ENCODE data around the gene ZNF827. TPM values are rescaled to one million over a fixed set of nuclear protein-coding genes. Genes with fewer than 3 reads are reported as not detected.

The ZNF827 gene
- total and polyA plus RNA-seq, 9 of the 15 experiments (the other 6 are each of a cell fraction or from before 2014, with no cell fraction given) = 0.07 to 0.40 TPM; not detected in 7

DNA sequence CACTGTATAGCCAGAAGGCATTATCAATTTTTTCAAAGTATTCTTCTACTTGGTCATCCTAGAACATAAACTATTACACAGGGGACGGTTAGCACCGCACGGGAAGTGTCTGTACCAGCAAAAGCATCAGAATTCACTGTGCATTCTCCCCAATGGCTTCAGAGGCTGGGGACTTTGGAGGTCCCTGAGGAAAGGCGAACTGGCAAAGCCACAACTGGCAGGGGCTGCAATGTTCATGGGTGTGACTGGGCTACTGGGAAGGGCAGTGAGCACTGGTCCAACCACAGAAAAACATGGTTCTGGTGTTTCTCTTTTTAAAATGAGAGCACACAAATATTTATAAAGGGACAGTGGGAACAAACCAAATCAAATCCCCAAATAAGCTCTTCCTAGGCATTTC lies 175.2 kb downstream of the ZNF827 start:
- Histone ChIP-seq H4K20me1 (replicated peaks; ENCODE audit: control insufficient read depth, insufficient read depth, low read length) (no peaks in the 10 kb centered on the region), H3K9ac (ENCODE audit: insufficient read depth in 1 of 2, low read depth in 2 of 2, low read length in 2 of 2) (no peak overlapping the region), H3K9me3 (replicated peaks; ENCODE audit: control insufficient read depth, insufficient read depth, low read depth, low read length) (no peaks in the 10 kb centered on the region), H3K4me1 (replicated peaks in 1 of 2; ENCODE audit: control insufficient read depth in 2 of 2, insufficient read depth in 2 of 2, low read length in 2 of 2) (no peaks in the 10 kb centered on the region), H3K27me3 (ENCODE audit: control insufficient read depth in 2 of 2, insufficient read depth in 2 of 2, low read length in 2 of 2) (peaks cover 10 to 44% of the 10 kb centered on the region in 2 experiments; a peak in 4 of 5 replicates), H3K4me2 (ENCODE audit: insufficient read depth, low read length) (no peak overlapping the region), H2AFZ (ENCODE audit: low read depth, low read length) (no peak overlapping the region), H3K4me3 (no peak overlapping the region), H3K36me3 (ENCODE audit: control insufficient read depth, insufficient read depth, low read length) (no peaks in the 10 kb centered on the region), H3K79me2 (ENCODE audit: control insufficient read depth, insufficient read depth, low read length) (no peaks in the 10 kb centered on the region), H3K9me1 (ENCODE audit: control insufficient read depth, insufficient read depth, low read length) (no peaks in the 10 kb centered on the region), H3K27ac (ENCODE audit: extremely low read depth, low read depth, low read length) (no peak overlapping the region)
- intact Hi-C loops (cut with micrococcal nuclease) = no loop called here
- BruUV-seq (replicated peaks) = no TSS peak
- ATAC-seq (no peak), DNase-seq (ENCODE audit: extremely low read depth in 1 of 4, low spot score in 3 of 4) (no peak), FAIRE-seq (no peak)
- ChIA-PET POLR2A (interaction anchor here (0.6 to 0.7 kb wide), 2 partner anchors 183 to 1834 kb away, joined by 3 read pairs; no protein-coding TSS in a partner anchor), CTCF (ENCODE audit: low intra/inter-chr PET ratio) (no interaction called here)
- 0% methylated on average over 4 of the region's 4 CpGs for WGBS (ENCODE audit: insufficient coverage, low coverage, missing lambda C conversion rate)
- in situ Hi-C loops (cut with MboI) = no loop called here
- no peak for TF ChIP-seq ELF2 (CRISPR knock-in tag; IDR thresholded peaks at IDR 0.05)
- TF ChIP-seq, protein P1, sequence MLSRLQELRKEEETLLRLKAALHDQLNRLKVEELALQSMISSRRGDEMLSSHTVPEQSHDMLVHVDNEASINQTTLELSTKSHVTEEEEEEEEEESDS (CRISPR knock-in tag; IDR thresholded peaks at IDR 0.05) = no peak
- TF ChIP-seq RHOXF2B (CRISPR knock-in tag; conservative IDR thresholded peaks at IDR 0.05) = no peak
- no peak for TF ChIP-seq TAF7 (tag; IDR thresholded peaks at IDR 0.05)
- no peak for TF ChIP-seq RBFOX2 (IDR thresholded peaks at IDR 0.05; ENCODE audit: low read depth, low read length)
- TF ChIP-seq HIVEP1 (CRISPR knock-in tag; IDR thresholded peaks at IDR 0.05) = no peak
- no peak for TF ChIP-seq SMARCC2 (IDR thresholded peaks at IDR 0.05; ENCODE audit: low read depth)
- TF ChIP-seq C11orf30 (IDR thresholded peaks at IDR 0.05; ENCODE audit: low read depth) = no peak
- TF ChIP-seq BRD4 (IDR thresholded peaks at IDR 0.05) = no peak

Measured in K562 (cell line).